Tibial nerve (tissue), 4 donors: ENCODE measurements around the gene GNAI3. TPM values are rescaled to one million over a fixed set of nuclear protein-coding genes. Genes with fewer than 3 reads are reported as not detected.

ENCODE experiments used
- DNase-seq, 2 donors: peaks; one replicate each; pipeline ENCODE4 v3.0.0-alpha.2; 2019; ENCODE audit warnings: low spot score in 2 of 2
- H3K27ac ChIP-seq, 4 donors: fragments of 200-600 bp; sonication (generic) in 3 of 4; one replicate each; pipeline ENCODE4 v1.5.1; 2017 to 2019; ENCODE audit warnings: mild to moderate bottlenecking in 1 of 4
- H3K27me3 ChIP-seq, 2 donors: fragments of 200-600 bp; sonication (generic) in 1 of 2; one replicate each; pipeline versions ENCODE4 v1.5.1 to v1.6.0; 2017 to 2019
- H3K36me3 ChIP-seq, 3 donors: fragments of 200-600 bp; sonication (generic); one replicate each; pipeline ENCODE4 v1.5.1; 2018 to 2019
- H3K4me1 ChIP-seq, 4 donors: fragments of 200-600 bp; sonication (generic) in 3 of 4; one replicate each; pipeline ENCODE4 v1.5.1; 2017 to 2019
- H3K4me3 ChIP-seq, 4 donors: fragments of 200-600 bp; sonication (generic) in 3 of 4; one replicate each; pipeline ENCODE4 v1.5.1; 2017 to 2019; ENCODE audit warnings: mild to moderate bottlenecking in 1 of 4, moderate library complexity in 1 of 4
- H3K9me3 ChIP-seq, 4 donors: fragments of 200-600 bp; sonication (generic) in 3 of 4; one replicate each; pipeline ENCODE4 v1.5.1; 2017 to 2019
- EP300 ChIP-seq, 2 donors: sonication (generic); formaldehyde crosslinking; IDR thresholded peaks; one replicate each; pipeline ENCODE4 v1.6.1; 2017; ENCODE audit warnings: antibody characterized with exemption in 2 of 2, mild to moderate bottlenecking in 1 of 2
- POLR2A ChIP-seq, 2 donors: fragments of 450-650 bp; IDR thresholded peaks; one replicate each; pipeline ENCODE4 v1.6.1; 2017; ENCODE audit warnings: antibody characterized with exemption in 2 of 2, mild to moderate bottlenecking in 2 of 2, moderate library complexity in 2 of 2
- WGBS, 2 donors: methylation state at CpG; one replicate each; pipeline ENCODE4 v1.1.5; 2018; 5-methylcytosine and 5-hydroxymethylcytosine counted together
- total RNA-seq, 4 donors: library from RNA; depleted of rRNA; stranded (reverse); fragments of >200 nt; gene quantifications; one replicate each; pipeline ENCODE4 v1.1.0, GENCODE V29; 2016
- TF ChIP-seq, protein P1 (sequence below), 5 experiments: fragments of 200-600 bp in 3 of 5; fragments of 450-650 bp in 2 of 5; sonication (generic) in 3 of 5; IDR thresholded peaks; one replicate each; pipeline ENCODE4 v1.5.1; 2016 to 2019; ENCODE audit warnings: antibody characterized with exemption in 5 of 5, mild to moderate bottlenecking in 3 of 5, moderate library complexity in 2 of 5

The GNAI3 gene
- total RNA-seq, 4 donors from 2014 or later = 4.0 to 6.3 (median 5.1) TPM

DNA sequence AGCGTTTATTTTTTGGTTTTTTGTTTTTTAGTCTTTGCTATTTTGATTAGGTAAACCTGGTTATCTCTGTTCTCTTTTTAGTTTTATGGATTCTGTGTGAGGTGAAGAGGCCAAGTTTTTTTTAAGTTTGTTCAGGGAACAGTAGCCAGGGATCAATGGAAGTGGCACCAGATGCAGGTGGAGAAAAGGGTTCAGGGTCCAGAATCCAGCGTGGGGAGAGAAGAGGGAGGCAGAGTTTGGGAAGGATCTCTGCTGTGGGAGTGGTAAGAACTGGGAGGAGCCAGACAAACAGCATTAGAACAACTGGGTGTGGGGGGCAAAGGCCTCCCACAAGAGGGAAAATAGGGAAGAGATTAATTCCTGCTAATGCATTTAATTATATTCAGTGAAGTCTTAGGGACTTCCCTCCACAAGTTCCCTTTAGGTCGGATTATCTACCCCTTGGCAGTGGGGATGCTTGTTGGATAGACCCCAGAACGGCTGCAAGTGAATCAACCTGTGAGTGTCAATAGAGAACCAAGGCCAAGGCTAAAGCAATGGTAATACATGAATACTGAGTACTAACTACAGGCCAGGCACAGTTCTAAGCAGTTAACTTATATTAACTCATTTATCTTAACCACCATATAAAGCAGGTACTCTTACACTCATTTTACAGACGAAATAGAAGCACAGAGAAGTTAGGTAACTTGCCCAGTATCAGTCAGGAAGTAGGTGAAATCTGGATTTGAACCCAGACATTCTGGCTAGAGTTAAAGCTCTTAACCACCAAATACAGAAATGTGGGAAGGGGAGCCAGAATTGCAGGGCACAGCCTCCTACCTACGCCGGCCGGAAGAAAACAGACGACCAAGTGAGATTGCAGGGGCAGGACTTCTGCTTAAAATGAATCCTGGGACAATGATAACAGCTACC is 70.5 kb downstream of the GNAI3 start:
- TF ChIP-seq, protein P1, sequence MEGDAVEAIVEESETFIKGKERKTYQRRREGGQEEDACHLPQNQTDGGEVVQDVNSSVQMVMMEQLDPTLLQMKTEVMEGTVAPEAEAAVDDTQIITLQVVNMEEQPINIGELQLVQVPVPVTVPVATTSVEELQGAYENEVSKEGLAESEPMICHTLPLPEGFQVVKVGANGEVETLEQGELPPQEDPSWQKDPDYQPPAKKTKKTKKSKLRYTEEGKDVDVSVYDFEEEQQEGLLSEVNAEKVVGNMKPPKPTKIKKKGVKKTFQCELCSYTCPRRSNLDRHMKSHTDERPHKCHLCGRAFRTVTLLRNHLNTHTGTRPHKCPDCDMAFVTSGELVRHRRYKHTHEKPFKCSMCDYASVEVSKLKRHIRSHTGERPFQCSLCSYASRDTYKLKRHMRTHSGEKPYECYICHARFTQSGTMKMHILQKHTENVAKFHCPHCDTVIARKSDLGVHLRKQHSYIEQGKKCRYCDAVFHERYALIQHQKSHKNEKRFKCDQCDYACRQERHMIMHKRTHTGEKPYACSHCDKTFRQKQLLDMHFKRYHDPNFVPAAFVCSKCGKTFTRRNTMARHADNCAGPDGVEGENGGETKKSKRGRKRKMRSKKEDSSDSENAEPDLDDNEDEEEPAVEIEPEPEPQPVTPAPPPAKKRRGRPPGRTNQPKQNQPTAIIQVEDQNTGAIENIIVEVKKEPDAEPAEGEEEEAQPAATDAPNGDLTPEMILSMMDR (IDR thresholded peaks at IDR 0.05) = no peak
- TF ChIP-seq EP300 (IDR thresholded peaks at IDR 0.05) = no peak
- no peak for TF ChIP-seq POLR2A (IDR thresholded peaks at IDR 0.05)
- H3K4me3 ChIP-seq = peak overlapping the region; percentile 64 to 76 (median 66)
- H3K4me1 ChIP-seq = peaks cover 0 to 61% (median 33%) of the 10 kb centered on the region in 4 donors
- DNase-seq = no peak
- WGBS, 2 donors = 42 to 47% methylated on average over 9 of the region's 9 CpGs
- H3K27ac ChIP-seq = peak overlapping the region; percentile 80 to 90 (median 85)
- no peaks in the 10 kb centered on the region for H3K27me3 ChIP-seq
- H3K36me3 ChIP-seq = no peaks in the 10 kb centered on the region
- no peaks in the 10 kb centered on the region for H3K9me3 ChIP-seq

GRCh38 chr1:109619576-109620400 is 71.4 kb downstream of the GNAI3 start, which contains the start of the genes AMPD2 and GNAT2:
Gene AMPD2 (plus strand): TSS chr1:109619837. CDS start chr1:109621176, 1,339 bp downstream.
Gene GNAT2 (minus strand): TSS chr1:109619616. CDS start chr1:109612870, 6,746 bp downstream.
- no peaks in the 10 kb centered on the region for H3K36me3 ChIP-seq
- peak within 1 kb of the TSS; percentile 64 to 76 (median 66) for H3K4me3 ChIP-seq
- H3K4me1 ChIP-seq = peaks cover 0 to 70% (median 41%) of the 10 kb centered on the region in 4 donors
- WGBS, 2 donors = 1 to 2% methylated on average over 37 to 43 of the region's 47 CpGs
- peak; percentile 63 to 74 for DNase-seq
- H3K27me3 ChIP-seq = no peaks in the 10 kb centered on the region
- peak within 1 kb of the TSS; percentile 80 to 90 (median 85) for H3K27ac ChIP-seq
- no peaks in the 10 kb centered on the region for H3K9me3 ChIP-seq
- TF ChIP-seq EP300 (IDR thresholded peaks at IDR 0.05) = peak in 1 of 2 donors; percentile 62
- TF ChIP-seq, protein P1 (IDR thresholded peaks at IDR 0.05) = no peak

DNA sequence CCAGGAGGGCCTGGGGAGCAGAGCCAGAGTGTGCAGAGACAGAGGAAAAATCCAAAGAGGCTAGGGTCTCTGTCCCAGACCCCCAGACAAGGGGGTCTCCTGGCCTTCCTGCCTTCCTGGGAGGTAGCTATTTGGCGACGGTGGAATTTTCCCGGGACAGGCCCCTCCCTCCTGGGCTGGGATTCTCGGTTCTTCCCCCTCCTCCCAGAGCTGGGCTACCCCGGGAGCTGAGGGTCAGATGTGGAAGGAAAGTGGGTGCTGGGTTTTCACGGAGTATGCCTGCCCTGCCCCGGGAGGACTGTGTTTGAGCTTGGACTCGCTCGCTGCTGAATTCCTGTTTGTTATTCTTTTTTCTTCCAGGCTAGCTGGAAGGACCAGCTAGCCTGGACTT is 72.0 kb downstream of the GNAI3 start:
- no peaks in the 10 kb centered on the region for H3K9me3 ChIP-seq
- TF ChIP-seq EP300 (IDR thresholded peaks at IDR 0.05) (no peak), POLR2A (IDR thresholded peaks at IDR 0.05) (no peak)
- TF ChIP-seq, protein P1 (IDR thresholded peaks at IDR 0.05) = no peak
- no peak for DNase-seq
- peaks cover 0 to 2% (median 0%) of the 10 kb centered on the region in 3 donors for H3K36me3 ChIP-seq
- peak overlapping the region; percentile 64 to 76 (median 66) for H3K4me3 ChIP-seq
- WGBS, 2 donors = 0% methylated on average over 9 of the region's 9 CpGs
- H3K27me3 ChIP-seq = no peaks in the 10 kb centered on the region
- peaks cover 0 to 76% (median 42%) of the 10 kb centered on the region in 4 donors for H3K4me1 ChIP-seq
- H3K27ac ChIP-seq = peak overlapping the region; percentile 80 to 90 (median 85)

GRCh38 chr1:109620841-109621286 is 72.4 kb downstream of the GNAI3 start:
- Histone ChIP-seq H3K9me3 (no peaks in the 10 kb centered on the region), H3K27ac (peak overlapping the region; percentile 80 to 90 (median 85)), H3K36me3 (peaks cover 0 to 7% (median 0%) of the 10 kb centered on the region in 3 donors), H3K4me1 (peaks cover 0 to 80% (median 42%) of the 10 kb centered on the region in 4 donors), H3K4me3 (peak overlapping the region; percentile 64 to 76 (median 66)), H3K27me3 (no peaks in the 10 kb centered on the region)
- DNase-seq = peak; percentile 88 to 94
- TF ChIP-seq POLR2A (IDR thresholded peaks at IDR 0.05) = no peak
- TF ChIP-seq EP300 (IDR thresholded peaks at IDR 0.05) = peak in 1 of 2 donors; percentile 59
- WGBS, 2 donors = 0% methylated on average over 8 to 11 of the region's 18 CpGs
